Erythroblast (primary cell): ENCODE data around the gene CDX1.

ENCODE experiments used
- GATA1 ChIP-seq: IDR thresholded peaks from 2 replicates; pipeline ENCODE4 v1.6.1; 2011; ENCODE audit warnings: low read depth, mild to moderate bottlenecking, control low read depth, low read length, moderate library complexity
- POLR2A ChIP-seq: IDR thresholded peaks from 2 replicates; pipeline ENCODE4 v1.6.1; 2011; ENCODE audit warnings: mild to moderate bottlenecking, low read length

DNA sequence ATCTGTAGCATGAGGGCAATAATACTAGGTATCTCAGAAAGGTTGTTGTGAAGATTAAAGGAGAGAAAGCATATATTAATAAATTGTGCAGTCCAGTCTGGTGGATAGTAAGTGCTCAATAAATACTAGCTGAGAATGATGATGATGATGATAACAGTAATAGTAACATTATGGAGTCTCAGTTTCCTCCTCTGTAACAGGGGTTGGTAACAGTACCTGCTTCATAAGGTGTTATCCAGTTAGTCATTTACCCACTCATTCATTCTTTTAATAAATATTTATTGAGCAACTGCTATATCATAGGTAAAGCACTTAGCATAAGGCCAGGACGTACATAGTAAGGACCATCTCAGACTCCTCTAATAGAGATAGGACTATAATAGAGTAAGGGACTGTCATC lies 30.9 kb downstream of the CDX1 start:
- TF ChIP-seq POLR2A (no peak), GATA1 (no peak)
